ENCODE measurements around the gene EIF2AK3.
"Not testable (repeated sequence)": the region's sequence is repeated elsewhere in the genome, so short reads cannot be mapped to it uniquely, and the experiment has no call there.

Gene EIF2AK3

GRCh38 chr2:88637464-88637863 lies 10.2 kb upstream of the EIF2AK3 start:
- no peak for DNase-seq (ENCODE audit: low read depth in 3 of 3)

DNA sequence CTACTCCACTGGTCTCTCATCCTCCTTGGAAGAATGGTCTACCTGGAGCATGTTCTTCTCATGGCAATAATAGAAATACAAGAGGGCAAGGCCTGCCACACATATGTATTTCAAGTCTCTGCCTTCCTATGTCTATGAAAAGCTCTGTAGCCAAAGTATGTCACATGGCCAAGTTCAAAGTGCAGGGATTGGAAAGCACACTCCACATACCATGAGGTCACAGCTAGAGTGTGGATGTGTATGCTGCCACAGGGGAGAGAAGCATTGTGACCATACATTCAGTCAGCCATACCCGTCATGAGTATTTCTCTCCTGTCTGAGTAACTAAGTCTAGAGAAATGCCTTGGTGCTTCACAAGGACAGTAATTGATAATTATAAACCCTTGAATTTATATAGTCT lies 8.8 kb upstream of the EIF2AK3 start:
- DNase-seq (ENCODE audit: low read depth in 3 of 3) = no peak

- DNase-seq (ENCODE audit: low read depth in 3 of 3) = no peak
Observed at GRCh38 chr2:88632569-88632968, 5.3 kb upstream of the EIF2AK3 start.

DNA sequence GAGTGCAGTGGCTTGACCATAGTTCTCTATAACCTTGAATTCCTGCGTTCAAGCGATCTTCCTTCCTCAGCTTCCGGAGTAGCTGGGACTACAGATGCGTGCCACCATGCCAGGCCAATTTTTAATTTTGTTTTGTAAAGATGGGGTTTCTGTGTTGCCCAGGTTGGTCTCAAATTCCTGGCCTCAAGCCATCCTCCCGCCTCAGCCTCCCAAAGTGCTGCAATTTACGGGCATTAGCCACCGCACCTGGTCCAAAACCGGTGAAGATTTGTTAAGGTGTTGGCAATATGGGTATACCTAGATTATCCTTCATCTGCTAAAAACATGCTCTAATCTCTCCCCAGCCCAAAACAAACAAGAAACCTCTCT lies 1.3 kb upstream of the EIF2AK3 start:
- no peak for DNase-seq (ENCODE audit: low read depth in 3 of 3)

DNA sequence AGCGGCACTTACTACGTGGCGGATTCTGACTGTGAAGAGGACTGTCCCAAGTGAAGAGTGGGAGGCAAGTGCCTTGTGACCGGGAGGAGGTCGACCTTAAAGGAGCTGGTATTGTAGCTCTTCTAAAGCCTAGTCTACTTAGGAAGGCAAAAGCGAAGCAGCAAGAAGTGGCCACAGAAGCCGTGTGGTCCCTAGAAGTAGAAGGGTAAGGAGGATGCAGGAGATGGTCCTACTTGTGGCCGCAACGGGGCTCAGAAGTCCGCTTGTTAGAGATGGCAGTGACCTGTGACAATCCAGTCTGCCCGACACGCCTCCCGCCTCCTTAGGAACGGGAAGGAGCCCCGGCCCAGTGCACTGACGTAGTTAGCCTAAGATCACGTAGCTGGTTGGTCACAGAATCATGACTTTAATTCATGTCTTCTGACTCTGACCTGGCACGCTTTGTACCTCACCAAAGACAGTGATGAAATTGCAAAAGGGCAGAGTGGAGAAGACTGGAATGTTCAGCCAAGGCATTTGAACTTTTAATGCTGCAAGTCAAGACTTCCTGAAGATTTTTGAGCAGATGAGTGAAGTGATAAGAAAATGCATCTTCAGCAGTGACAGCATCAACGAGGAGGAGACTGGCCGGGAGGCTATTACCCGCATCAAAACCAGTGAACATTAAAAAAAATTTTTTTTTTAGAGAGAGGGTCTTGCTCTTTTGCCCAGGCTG lies 749 bp upstream of the EIF2AK3 start:
- peak; percentile 62 to 79 (median 77) for DNase-seq (ENCODE audit: low read depth in 3 of 3)

GRCh38 chr2:88626171-88627054 lies 851 bp downstream of the EIF2AK3 start:
- peak; percentile 3 to 44 (median 20) for DNase-seq (ENCODE audit: low read depth in 3 of 3)

GRCh38 chr2:88624477-88624876 lies 2.8 kb downstream of the EIF2AK3 start:
- no peak for DNase-seq (ENCODE audit: low read depth in 3 of 3)

DNA sequence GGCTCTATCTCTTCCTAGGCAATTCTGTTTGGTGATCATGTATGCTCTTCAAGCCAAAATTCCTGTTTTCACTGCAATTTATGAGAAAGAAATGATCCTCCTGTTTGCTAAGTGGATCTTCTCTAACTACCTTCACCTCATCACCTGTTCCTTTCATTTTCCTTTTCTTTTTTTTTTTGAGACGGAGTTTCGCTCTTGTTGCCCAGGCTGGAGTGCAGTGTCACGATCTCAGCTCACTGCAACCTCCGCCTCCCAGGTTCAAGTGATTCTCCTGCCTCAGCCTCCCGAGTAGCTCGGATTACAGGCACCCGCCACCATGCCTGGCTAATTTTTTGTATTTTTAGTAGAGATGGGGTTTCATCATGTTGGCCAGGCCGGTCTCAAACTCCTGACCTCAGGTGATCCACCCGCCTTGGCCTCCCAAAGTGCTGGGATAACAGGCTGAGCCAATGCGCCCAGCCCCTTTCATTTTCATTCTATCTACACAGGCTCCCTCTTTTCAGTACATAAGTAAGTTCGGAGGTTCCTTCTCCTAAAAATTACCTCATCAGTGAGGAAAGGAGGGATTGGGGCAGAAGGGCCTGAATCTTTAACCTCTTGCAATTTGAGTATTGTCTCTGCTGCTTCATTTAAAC lies 3.3 kb downstream of the EIF2AK3 start:
- not testable (repeated sequence) for DNase-seq (ENCODE audit: low read depth in 3 of 3)

DNA sequence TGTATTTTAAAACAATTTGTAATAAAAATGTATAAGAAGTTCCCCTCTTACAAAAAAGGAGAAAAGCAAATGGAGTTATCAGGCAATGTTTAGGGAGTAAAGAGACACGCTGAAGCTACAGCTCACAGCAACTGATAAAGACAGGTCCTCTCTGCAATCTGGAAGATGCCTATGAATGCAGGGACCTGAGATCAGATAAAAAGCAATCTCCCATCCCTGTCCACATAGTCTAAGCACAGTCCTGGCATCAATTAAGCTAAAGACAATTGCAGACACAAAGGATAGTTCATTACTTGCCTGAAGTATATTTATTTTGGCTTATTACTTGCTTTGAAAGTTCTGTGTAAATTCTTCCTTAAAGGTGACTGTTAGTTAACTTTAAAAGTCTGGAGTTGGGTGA lies 5.0 kb downstream of the EIF2AK3 start:
- no peak for DNase-seq (ENCODE audit: low read depth in 3 of 3)

- no peak for DNase-seq (ENCODE audit: low read depth in 3 of 3)
Observed at GRCh38 chr2:88621432-88621831, 5.8 kb downstream of the EIF2AK3 start.

- DNase-seq (ENCODE audit: low read depth in 3 of 3) = no peak
Observed at GRCh38 chr2:88620015-88620414, 7.2 kb downstream of the EIF2AK3 start.

DNA sequence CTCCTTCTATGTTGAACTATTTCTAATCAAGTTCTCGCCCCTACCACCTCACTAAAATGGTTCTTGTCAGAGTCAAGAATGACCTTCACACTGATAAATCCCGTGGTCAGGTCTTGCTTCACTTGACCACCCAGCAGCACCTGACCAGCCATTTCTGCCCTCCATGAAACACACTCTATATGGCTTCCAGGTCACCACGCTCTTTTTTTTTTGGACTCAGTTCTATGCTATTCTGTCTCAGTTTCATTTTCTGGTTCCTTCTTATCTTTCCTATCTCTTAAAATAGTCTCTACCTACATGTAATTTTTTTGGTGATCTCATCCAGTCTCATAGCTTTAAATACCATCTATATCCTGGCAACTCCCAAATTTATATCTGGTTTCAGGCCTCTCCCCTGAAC lies 11.4 kb downstream of the EIF2AK3 start:
- no peak for DNase-seq (ENCODE audit: low read depth in 3 of 3)

DNA sequence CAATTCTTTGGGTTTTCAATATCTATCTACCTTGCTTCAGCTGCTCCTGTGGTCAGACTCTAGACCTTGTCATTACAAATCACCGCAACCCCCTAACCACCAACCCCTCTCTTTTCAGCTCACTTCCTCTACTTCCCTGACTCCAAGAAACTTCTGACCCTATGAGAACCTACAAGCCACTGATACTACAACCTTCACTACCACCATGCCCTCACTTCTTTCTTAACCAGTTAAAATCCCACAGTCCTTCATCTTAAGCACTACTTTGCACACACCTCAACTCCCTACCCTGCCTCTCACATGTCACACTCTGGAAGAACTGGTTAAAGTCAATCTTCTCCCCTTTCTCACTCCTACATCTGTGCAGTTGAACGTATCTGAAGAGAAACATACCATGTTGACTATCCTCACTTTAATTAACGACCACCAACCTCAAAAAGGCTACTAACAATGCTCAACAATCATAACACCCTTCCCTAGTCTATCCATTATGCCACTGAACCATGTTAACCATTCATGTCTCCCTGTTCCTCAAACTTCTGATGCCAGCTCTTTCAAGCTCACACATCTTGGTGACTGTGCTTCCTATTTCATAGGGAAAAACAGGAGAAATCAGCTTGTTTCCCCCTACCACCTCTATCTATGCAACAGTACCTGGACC lies 12.6 kb downstream of the EIF2AK3 start:
- no peak for DNase-seq (ENCODE audit: low read depth in 3 of 3)

GRCh38 chr2:88613921-88614320 lies 13.3 kb downstream of the EIF2AK3 start:
- DNase-seq (ENCODE audit: low read depth in 3 of 3) = no peak

DNA sequence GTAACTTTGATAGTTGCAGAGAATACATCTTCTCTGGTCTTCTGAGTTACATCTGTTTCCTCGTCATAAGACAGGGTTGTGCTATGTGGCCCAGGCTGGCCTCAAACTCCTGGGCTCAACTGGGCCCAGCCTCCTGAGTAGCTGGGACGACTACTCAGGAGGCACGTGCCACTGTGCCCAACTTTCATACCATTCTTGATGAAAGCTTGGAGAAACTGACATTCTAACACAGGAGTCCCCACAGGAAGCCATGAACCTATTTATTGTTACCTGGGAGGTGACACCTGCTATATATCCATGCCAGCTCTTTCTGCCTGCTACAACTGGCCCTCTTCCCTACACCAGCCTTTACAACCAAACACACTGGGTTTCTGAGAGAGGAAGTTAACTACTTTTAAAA lies 19.1 kb downstream of the EIF2AK3 start:
- no peak for DNase-seq (ENCODE audit: low read depth in 3 of 3)

DNA sequence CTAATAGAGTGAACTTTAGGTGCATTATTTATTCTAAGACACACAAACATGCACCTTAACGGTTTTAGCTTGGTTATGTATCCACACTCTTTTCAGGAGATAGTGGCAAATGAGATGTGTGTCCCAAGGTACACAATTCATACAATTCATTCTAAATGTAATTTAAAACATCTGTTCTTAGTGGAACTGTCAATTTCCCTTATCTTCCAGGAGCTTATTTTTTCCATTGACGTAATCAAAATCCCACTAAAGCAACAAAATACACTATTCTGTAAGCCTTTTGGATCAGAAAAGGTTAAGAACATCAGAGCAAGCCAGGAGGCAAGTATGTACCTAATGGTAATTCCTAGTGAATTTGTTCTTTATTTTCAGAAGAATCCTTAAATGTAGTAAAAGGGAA lies 19.8 kb downstream of the EIF2AK3 start:
- no peak for DNase-seq (ENCODE audit: low read depth in 3 of 3)

DNA sequence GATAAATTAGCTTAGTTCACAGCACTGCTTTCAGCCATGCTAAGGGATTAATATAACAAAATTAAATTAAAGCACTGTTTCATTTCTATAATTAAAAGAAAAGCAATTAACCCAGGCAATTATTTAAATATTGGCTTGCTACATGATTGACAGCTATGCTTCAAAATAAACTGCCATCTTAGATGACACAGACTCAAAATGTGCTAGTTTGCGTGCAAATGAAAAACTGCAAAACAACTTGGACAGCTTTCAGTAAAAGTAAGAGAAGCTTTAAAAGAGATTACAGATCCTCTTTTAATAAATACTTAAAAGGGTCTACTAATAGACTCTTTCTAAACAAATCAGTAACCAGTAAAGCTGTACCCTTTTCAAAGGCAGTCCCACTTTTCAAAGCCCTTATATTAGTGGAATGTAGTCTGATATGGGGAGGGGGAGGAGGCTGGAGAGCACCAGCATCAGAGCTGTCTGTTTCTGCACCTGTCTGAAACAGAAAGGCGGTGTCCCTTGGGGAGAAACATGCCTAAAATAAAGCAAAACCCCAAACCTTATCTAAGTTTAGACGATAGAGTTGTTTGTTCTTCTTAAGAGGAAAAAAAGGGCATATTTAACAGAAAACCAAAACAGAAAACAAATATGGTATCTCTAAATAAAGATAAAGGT lies 20.8 kb downstream of the EIF2AK3 start:
- no peak for DNase-seq (ENCODE audit: low read depth in 3 of 3)

- no peak for DNase-seq (ENCODE audit: low read depth in 3 of 3)
Observed at GRCh38 chr2:88603146-88603545, 24.1 kb downstream of the EIF2AK3 start.

GRCh38 chr2:88602022-88602421 lies 25.2 kb downstream of the EIF2AK3 start:
- no peak for DNase-seq (ENCODE audit: low read depth in 3 of 3)

GRCh38 chr2:88601286-88601685 lies 26.0 kb downstream of the EIF2AK3 start:
- DNase-seq (ENCODE audit: low read depth in 3 of 3) = no peak

GRCh38 chr2:88600038-88600465 lies 27.2 kb downstream of the EIF2AK3 start:
- peak; percentile 8 to 30 (median 26) for DNase-seq (ENCODE audit: low read depth in 3 of 3)

DNA sequence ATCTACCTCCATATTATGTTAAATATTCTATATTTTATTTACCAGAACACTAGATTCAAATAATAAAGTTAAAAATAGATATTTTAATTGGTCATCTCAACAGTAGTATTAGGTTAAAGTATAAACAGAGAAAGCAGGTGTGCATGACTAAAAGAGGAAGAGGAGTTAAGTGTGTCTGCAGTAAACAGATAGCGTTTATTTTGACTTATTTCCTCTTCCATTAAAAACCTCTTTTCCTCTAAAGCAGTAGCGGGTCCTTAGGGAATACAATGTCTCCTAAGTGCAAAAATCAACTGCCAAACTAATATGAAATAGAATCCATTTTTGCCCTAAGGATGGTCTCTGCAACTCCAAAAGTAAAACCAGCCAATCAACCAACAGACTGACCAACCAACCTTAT lies 27.7 kb downstream of the EIF2AK3 start:
- DNase-seq (ENCODE audit: low read depth in 3 of 3) = no peak

Measured in stimulated activated CD4-positive, alpha-beta T cell treated with anti-CD3 and anti-CD28 coated beads, TNF-alpha, amount 100 ng/mL, for 48 hours (primary cell).